RWPE2 (cell line): ENCODE results near the gene DRC7.

Experiments used
- ATAC-seq: fragments of 200-7000 bp; cut with Tn5 transposase; 3 replicates; pipeline ENCODE4 v1.9.1; 2021; ENCODE audit warnings: low read depth
- DNase-seq: peaks from one replicate; pipeline ENCODE4 v3.0.0-alpha.2; 2020; ENCODE audit warnings: low spot score
- H3K27ac ChIP-seq: fragments of 450-650 bp; 2 replicates; pipeline ENCODE4 v1.5.1; 2017; ENCODE audit warnings: mild to moderate bottlenecking; ENCODE audit not compliant: poor library complexity, severe bottlenecking
- H3K27me3 ChIP-seq: fragments of 250-450 bp; sonication (Bioruptor Pico); 2 replicates; pipeline ENCODE4 v1.5.1; 2021; ENCODE audit warnings: mild to moderate bottlenecking, moderate library complexity; ENCODE audit not compliant: insufficient read depth, poor library complexity, severe bottlenecking
- H3K36me3 ChIP-seq: fragments of 250-450 bp; sonication (Bioruptor Pico); 2 replicates; pipeline ENCODE4 v1.5.1; 2020; ENCODE audit warnings: low read depth, mild to moderate bottlenecking, moderate library complexity
- H3K4me1 ChIP-seq: fragments of 250-450 bp; sonication (Bioruptor Pico); 2 replicates; pipeline ENCODE4 v1.5.1; 2021; ENCODE audit warnings: mild to moderate bottlenecking, moderate library complexity; ENCODE audit not compliant: insufficient read depth, poor library complexity, severe bottlenecking
- H3K4me3 ChIP-seq: fragments of 250-450 bp; sonication (Bioruptor Pico); 2 replicates; pipeline ENCODE4 v1.5.1; 2021; ENCODE audit warnings: mild to moderate bottlenecking, moderate library complexity; ENCODE audit not compliant: severe bottlenecking
- H3K9me3 ChIP-seq: fragments of 250-450 bp; sonication (Bioruptor Pico); 2 replicates; pipeline ENCODE4 v1.5.1; 2021; ENCODE audit warnings: mild to moderate bottlenecking, moderate library complexity; ENCODE audit not compliant: severe bottlenecking
- CTCF ChIP-seq: fragments of 450-650 bp; IDR thresholded peaks from one replicate; pipeline ENCODE4 v1.5.1; 2017; ENCODE audit warnings: mild to moderate bottlenecking, moderate library complexity; ENCODE audit not compliant: poor library complexity, severe bottlenecking

The DRC7 gene

GRCh38 chr16:57700781-57701551, 6.4 kb downstream of the DRC7 start:
- H3K27me3 ChIP-seq = no peaks in the 10 kb centered on the region
- H3K4me3 ChIP-seq = no peak overlapping the region
- H3K9me3 ChIP-seq = no peaks in the 10 kb centered on the region
- no peaks in the 10 kb centered on the region for H3K36me3 ChIP-seq
- no peak for TF ChIP-seq CTCF
- no peak overlapping the region for H3K27ac ChIP-seq
- H3K4me1 ChIP-seq = no peaks in the 10 kb centered on the region
- DNase-seq = no peak
- ATAC-seq = no peak

DNA sequence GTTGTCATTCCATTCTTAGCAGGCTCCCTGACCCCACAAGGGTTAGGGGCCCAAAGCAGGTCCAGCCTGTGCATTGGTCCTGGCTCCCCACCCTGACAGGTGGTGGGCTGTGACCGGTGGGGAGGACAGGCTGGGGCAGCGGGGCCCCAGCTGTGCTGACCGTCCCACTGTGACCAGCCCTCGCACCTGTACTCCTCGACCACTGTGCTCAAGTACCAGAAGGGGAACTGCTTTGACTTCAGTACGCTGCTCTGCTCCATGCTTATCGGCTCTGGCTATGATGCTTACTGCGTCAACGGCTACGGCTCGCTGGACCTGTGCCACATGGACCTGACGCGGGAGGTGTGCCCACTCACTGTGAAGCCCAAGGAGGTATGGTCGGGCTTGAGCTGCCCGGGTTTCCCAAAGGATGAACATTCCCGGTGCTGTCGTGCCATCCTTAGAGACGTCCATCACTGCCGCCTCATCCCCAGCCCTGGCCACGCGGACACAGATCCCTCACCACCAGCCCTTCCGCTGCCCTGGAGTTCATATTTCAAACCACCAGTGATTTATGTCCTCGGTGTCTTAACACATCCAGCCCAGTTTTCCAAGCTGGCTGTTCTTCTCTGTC, 7.3 kb downstream of the DRC7 start:
- Histone ChIP-seq H3K4me1 (no peaks in the 10 kb centered on the region), H3K27me3 (no peaks in the 10 kb centered on the region), H3K9me3 (no peaks in the 10 kb centered on the region), H3K4me3 (no peak overlapping the region), H3K27ac (no peak overlapping the region), H3K36me3 (no peaks in the 10 kb centered on the region)
- ATAC-seq (no peak), DNase-seq (no peak)
- TF ChIP-seq CTCF = no peak

DNA sequence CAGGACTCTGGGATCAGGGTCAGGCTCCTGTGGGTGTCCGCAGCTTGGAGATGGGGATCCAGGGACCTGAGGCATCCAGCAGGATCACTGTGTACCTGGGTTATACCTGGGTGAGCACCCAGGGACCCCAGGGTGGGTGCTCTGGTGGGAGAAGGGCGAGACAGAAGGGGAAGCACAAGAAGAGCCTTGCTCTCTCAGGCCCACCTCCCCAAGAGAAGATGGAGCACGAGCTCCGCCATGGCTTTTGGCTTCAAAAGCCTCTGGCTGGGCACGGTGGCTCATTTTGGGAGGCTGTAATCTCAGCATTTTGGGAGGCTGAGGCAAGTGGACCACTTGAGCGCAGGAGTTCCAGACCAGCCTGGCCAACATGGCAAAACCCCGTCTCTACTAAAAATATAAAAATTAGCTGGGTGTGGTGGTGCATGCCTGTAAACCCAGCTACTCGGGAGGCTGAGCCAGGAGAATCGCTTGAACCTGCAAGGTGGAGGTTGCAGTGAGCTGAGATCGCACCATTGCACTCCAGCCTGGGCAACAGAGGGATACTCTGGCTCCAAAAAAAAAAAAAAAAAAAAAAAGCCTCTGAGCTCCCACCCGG, 8.9 kb downstream of the DRC7 start:
- no peaks in the 10 kb centered on the region for H3K9me3 ChIP-seq
- no peak overlapping the region for H3K4me3 ChIP-seq
- ATAC-seq (no peak), DNase-seq (no peak)
- no peaks in the 10 kb centered on the region for H3K4me1 ChIP-seq
- no peak overlapping the region for H3K27ac ChIP-seq
- TF ChIP-seq CTCF = no peak
- no peaks in the 10 kb centered on the region for H3K36me3 ChIP-seq
- no peaks in the 10 kb centered on the region for H3K27me3 ChIP-seq

DNA sequence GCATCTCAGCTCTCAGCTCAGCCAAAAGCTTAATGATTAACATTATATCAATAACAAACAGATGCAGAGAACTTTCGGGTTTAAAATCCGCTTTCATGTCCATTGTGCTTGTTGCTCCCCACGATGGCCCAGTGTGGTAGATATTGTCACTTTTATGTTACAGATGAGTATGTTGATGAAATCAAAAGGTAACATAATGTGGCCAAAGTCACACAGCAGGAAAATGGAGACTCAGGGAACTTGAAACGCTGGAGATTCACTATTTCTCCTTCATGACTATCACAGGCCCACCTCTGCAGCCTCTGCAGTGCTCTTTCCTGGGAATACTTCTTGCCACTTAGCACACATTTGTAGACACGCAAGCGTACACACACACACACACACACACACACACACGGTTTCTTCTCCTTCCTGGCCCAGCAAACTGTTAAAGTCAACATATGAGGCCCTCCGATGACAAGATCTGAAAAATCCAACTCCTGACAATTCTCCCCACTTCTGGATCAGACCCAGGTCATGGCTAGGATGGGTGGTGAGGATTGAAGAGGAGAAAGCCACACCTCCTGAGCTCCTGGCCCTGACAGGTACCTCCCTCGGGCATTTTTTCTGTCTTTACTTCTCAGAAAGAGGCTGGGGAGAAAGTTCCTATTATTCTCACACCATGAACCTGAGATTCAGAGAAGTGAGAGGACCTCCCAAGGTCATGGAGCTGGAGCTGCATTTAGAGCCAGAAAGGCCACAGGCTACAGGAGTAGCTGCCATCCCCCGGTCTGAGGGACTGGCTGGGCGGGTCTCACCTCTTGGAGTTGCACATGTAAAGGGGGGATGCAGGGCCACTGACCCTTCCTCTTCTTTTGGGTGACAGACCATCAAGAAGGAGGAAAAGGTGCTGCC, 9.7 kb downstream of the DRC7 start:
- H3K36me3 ChIP-seq = no peaks in the 10 kb centered on the region
- H3K4me1 ChIP-seq = no peaks in the 10 kb centered on the region
- H3K4me3 ChIP-seq = no peak overlapping the region
- DNase-seq (no peak), ATAC-seq (no peak)
- H3K27ac ChIP-seq = no peak overlapping the region
- no peaks in the 10 kb centered on the region for H3K9me3 ChIP-seq
- no peaks in the 10 kb centered on the region for H3K27me3 ChIP-seq
- TF ChIP-seq CTCF = no peak
